Osteoblast (primary cell): Measurements from ENCODE around the gene MET. TPM values are rescaled to one million over a fixed set of nuclear protein-coding genes. Genes with fewer than 3 reads are reported as not detected.

ENCODE experiments used
- DNase-seq: peaks from one replicate; pipeline ENCODE4 v3.0.0; 2011; ENCODE audit warnings: low spot score, mixed read lengths; ENCODE audit not compliant: insufficient read length; ENCODE audit errors: missing footprints
- H2AFZ ChIP-seq: 2 replicates; pipeline ENCODE4 v1.6.0; 2011; ENCODE audit warnings: mild to moderate bottlenecking, low read length
- H3K27ac ChIP-seq: 2 replicates; pipeline ENCODE4 v1.5.1; 2011; ENCODE audit warnings: mild to moderate bottlenecking, low read depth, low read length, moderate library complexity
- H3K27me3 ChIP-seq: 2 replicates; pipeline ENCODE4 v1.6.0; 2012; ENCODE audit warnings: mild to moderate bottlenecking, control low read depth, inconsistent platforms, low read length, moderate library complexity; ENCODE audit not compliant: insufficient read depth
- H3K36me3 ChIP-seq: 2 replicates; pipeline ENCODE4 v1.5.1; 2011; ENCODE audit warnings: mild to moderate bottlenecking, low read length, control low read depth, moderate library complexity; ENCODE audit not compliant: insufficient read depth
- H3K4me1 ChIP-seq: 2 replicates; pipeline ENCODE4 v1.5.1; 2011; ENCODE audit warnings: mild to moderate bottlenecking, low read length, control low read depth, moderate library complexity; ENCODE audit not compliant: insufficient read depth
- H3K4me2 ChIP-seq: 2 replicates; pipeline ENCODE4 v1.6.0; 2011; ENCODE audit warnings: mild to moderate bottlenecking, low read length; ENCODE audit not compliant: insufficient read depth
- H3K4me3 ChIP-seq: fragments of 200-600 bp; sonication (generic); 3 replicates; pipeline ENCODE4 v1.5.1; 2012; ENCODE audit warnings: mild to moderate bottlenecking, low read length, inconsistent platforms; ENCODE audit not compliant: insufficient read depth
- H3K79me2 ChIP-seq: 2 replicates; pipeline ENCODE4 v1.6.0; 2012; ENCODE audit warnings: mild to moderate bottlenecking, low read length, control low read depth, inconsistent platforms; ENCODE audit not compliant: insufficient read depth
- H3K9me3 ChIP-seq: 2 replicates; pipeline ENCODE4 v1.5.1; 2011; ENCODE audit warnings: low read depth, low read length, control low read depth
- H4K20me1 ChIP-seq: 2 replicates; pipeline ENCODE4 v1.6.0; 2012; ENCODE audit warnings: mild to moderate bottlenecking, low read length, control low read depth; ENCODE audit not compliant: insufficient read depth
- CTCF ChIP-seq: IDR thresholded peaks from 2 replicates; pipeline ENCODE4 v1.5.1; 2011; ENCODE audit warnings: mild to moderate bottlenecking, low read depth, low read length, moderate library complexity; ENCODE audit errors: extremely low read depth
- total RNA-seq: library from RNA; depleted of rRNA; stranded (reverse); fragments of >200 nt; gene quantifications from 2 replicates; pipeline ENCODE4 v1.2.3, GENCODE V29; 2012

The MET gene
- total RNA-seq, 1 donor, result 55.0 TPM

GRCh38 chr7:116736927-116737715 lies 65.1 kb downstream of the MET start:
- Histone ChIP-seq H3K27ac (peak overlapping the region; percentile 1), H3K27me3 (no peaks in the 10 kb centered on the region), H3K4me3 (no peak overlapping the region), H3K4me1 (peaks cover 30% of the 10 kb centered on the region), H2AFZ (no peak overlapping the region), H4K20me1 (no peaks in the 10 kb centered on the region), H3K4me2 (peak overlapping the region; percentile 21), H3K79me2 (peaks cover 40% of the 10 kb centered on the region), H3K36me3 (peaks cover 33% of the 10 kb centered on the region), H3K9me3 (no peaks in the 10 kb centered on the region)
- DNase-seq, result peak; percentile 64
- TF ChIP-seq CTCF, result no peak

GRCh38 chr7:116738378-116738777 lies 66.4 kb downstream of the MET start:
- TF ChIP-seq CTCF, result no peak
- H3K79me2 ChIP-seq, result peaks cover 31% of the 10 kb centered on the region
- no peaks in the 10 kb centered on the region for H3K27me3 ChIP-seq
- no peaks in the 10 kb centered on the region for H3K9me3 ChIP-seq
- no peak overlapping the region for H3K27ac ChIP-seq
- peaks cover 30% of the 10 kb centered on the region for H3K4me1 ChIP-seq
- no peak overlapping the region for H3K4me3 ChIP-seq
- H3K36me3 ChIP-seq, result peaks cover 26% of the 10 kb centered on the region
- no peak for DNase-seq
- H2AFZ ChIP-seq, result no peak overlapping the region
- H3K4me2 ChIP-seq, result no peak overlapping the region
- H4K20me1 ChIP-seq, result no peaks in the 10 kb centered on the region

- no peaks in the 10 kb centered on the region for H3K9me3 ChIP-seq
- H3K27me3 ChIP-seq, result no peaks in the 10 kb centered on the region
- no peak overlapping the region for H3K4me3 ChIP-seq
- H3K27ac ChIP-seq, result no peak overlapping the region
- H3K4me2 ChIP-seq, result no peak overlapping the region
- DNase-seq, result no peak
- no peaks in the 10 kb centered on the region for H4K20me1 ChIP-seq
- H3K79me2 ChIP-seq, result peaks cover 31% of the 10 kb centered on the region
- H3K4me1 ChIP-seq, result peaks cover 30% of the 10 kb centered on the region
- H3K36me3 ChIP-seq, result peaks cover 28% of the 10 kb centered on the region
- TF ChIP-seq CTCF, result no peak
- H2AFZ ChIP-seq, result no peak overlapping the region
Measured at GRCh38 chr7:116739307-116739706, 67.3 kb downstream of the MET start.

GRCh38 chr7:116740231-116740630 lies 68.2 kb downstream of the MET start:
- Histone ChIP-seq H3K4me3 (no peak overlapping the region), H3K27me3 (no peaks in the 10 kb centered on the region), H2AFZ (no peak overlapping the region), H3K4me1 (peaks cover 30% of the 10 kb centered on the region), H3K9me3 (no peaks in the 10 kb centered on the region), H4K20me1 (no peaks in the 10 kb centered on the region), H3K36me3 (peaks cover 21% of the 10 kb centered on the region), H3K79me2 (peaks cover 24% of the 10 kb centered on the region), H3K4me2 (no peak overlapping the region), H3K27ac (no peak overlapping the region)
- TF ChIP-seq CTCF, result no peak
- DNase-seq, result no peak
